Amniotic epithelial cell (primary cell): ENCODE measurements around the gene ADSS1.

ENCODE experiments used
- DNase-seq: peaks from one replicate; pipeline ENCODE4 v3.0.0-alpha.2; 2010; ENCODE audit warnings: low read depth

ADSS1 gene

DNA sequence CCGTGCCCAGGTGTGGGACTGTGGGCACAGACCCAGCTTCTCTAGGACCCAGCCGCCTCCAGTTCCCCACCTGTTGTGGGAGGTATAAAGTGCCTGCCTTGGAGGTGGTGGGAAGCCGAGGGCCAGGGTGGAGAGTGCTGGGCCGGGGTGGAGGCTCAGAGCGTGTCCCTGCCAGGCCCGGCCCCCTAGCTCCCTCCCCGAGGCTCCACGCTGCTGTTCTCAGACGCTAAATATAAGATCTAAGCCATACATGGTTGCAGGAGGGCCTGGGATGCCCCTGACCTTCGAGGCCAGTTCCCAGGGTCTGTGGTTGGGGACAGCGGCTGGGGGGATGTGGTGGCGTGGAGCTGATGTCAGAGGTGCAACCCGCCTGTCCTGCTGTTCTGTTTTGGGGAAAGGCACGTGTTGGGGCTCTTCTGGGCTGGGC lies 23.8 kb upstream of the ADSS1 start:
- DNase-seq: no peak

DNA sequence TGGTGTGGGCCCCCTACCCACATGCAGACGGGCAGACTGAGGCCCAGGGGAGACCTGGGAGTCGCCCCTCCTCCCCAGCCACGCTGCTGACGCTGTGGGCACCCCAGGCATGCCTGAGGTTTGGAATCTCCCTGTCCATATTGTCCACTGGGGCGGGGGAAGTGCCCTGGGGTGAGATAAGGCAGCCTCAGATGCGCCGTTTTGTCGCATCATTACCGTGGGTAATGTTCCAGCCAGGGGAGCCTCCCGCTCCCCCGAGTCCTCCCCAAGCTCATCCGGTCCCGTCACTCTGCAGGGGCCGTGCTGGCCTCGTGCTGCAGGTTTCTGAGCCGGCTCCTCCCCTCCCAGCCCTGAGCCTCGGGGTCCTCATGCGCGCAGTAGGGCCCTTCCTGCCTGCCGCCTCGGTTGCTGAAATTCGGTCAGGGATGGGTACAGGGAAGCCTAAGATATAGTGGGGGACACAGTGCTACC lies 23.2 kb upstream of the ADSS1 start:
- DNase-seq: no peak

DNA sequence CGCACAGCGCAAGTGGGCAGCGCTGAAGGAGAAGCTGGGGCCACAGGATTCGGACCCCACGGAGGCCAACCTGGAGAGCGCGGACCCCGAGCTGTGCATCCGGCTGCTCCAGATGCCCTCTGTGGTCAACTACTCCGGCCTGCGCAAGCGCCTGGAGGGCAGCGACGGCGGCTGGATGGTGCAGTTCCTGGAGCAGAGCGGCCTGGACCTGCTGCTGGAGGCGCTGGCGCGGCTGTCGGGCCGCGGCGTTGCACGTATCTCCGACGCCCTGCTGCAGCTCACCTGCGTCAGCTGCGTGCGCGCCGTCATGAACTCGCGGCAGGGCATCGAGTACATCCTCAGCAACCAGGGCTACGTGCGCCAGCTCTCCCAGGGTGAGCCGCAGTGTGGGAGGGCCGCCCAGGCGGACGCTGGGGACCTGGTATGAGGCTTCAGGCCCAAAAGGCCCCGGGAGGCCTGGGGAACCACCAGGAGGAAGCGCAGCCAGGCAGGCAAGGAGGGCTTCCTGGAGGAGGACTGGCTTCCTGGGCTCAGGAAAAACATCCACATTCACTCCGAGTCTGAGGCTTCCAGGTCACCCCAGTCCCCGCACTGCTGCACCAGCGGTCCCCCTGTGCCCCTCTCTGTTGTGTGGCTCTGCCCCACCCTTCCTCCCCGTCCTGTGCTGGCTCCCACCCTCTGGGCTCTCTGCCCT lies 22.5 kb upstream of the ADSS1 start:
- DNase-seq: no peak

DNA sequence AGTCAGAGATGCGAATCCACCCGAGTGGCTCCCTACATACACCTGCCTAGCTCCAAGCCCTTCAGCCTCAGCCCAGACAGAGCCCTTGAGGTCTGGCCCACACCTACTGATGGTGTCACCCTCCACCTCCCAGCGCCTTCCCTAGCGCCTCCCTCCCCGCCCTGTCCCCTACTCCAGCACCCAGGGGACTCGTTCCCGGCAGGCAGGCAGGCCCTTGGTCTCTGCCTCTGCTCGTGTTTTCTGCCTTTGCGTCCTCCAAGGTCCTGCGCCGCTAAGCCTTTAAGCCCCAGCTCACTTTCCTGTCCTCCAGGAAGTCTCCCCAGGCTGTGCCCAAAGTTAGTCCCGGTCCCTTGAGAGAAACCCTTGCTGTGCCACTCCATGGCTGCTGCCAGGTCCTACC lies 21.9 kb upstream of the ADSS1 start:
- DNase-seq: no peak

DNA sequence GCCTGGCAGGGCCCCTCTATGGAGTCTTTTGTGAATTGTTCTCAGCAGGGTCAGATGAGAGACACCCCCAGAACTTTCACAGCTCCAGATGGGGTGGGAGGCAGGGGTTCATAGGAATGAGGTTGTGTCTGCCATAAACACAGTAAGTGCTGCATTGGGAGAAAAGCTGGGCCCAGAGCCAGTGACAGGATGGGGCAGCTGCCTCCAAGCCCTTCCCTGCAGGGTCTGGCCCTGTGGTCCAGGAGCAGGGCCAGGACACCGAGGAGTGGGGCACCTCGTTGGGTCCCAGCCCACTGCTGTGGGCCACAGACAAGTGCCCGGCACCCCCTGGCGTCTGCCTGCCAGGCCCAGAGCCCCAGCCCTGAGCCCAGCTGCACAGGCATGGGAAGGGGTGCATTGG lies 21.4 kb upstream of the ADSS1 start:
- DNase-seq: no peak

DNA sequence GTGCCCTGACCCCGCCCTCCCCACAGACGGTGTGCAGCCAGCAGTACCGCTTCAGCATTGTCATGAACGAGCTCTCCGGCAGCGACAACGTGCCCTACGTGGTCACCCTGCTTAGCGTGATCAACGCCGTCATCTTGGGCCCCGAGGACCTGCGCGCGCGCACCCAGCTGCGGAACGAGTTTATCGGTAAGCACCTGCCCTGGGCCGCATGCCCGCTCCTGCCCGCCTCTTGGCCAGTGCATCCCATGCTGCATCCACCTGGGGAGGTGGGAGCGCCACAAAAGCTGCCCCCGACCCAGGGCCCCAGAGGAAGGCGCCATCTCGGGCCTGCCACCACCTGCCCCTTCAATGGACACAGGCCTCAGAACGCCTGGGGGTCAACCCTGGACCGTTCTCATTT lies 20.8 kb upstream of the ADSS1 start:
- DNase-seq: no peak

DNA sequence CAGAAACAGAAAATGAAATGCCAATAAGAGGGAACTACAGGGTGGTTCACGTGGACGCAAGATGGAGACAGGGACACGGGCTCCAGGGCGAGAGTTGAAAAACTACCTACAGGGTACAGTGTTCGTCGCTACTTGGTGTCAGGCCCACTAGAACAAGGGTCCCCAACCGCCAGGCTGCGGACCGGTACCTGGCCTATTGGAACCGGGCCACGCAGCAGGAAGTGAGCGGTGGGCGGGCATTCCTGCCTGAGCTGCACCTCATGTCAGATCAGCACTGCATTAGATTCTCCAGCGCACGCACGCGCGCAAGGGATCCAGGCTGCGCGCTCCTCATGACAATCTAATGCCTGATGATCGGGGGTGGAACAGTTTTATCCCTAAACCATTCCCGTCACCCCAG lies 19.8 kb upstream of the ADSS1 start:
- DNase-seq: no peak

DNA sequence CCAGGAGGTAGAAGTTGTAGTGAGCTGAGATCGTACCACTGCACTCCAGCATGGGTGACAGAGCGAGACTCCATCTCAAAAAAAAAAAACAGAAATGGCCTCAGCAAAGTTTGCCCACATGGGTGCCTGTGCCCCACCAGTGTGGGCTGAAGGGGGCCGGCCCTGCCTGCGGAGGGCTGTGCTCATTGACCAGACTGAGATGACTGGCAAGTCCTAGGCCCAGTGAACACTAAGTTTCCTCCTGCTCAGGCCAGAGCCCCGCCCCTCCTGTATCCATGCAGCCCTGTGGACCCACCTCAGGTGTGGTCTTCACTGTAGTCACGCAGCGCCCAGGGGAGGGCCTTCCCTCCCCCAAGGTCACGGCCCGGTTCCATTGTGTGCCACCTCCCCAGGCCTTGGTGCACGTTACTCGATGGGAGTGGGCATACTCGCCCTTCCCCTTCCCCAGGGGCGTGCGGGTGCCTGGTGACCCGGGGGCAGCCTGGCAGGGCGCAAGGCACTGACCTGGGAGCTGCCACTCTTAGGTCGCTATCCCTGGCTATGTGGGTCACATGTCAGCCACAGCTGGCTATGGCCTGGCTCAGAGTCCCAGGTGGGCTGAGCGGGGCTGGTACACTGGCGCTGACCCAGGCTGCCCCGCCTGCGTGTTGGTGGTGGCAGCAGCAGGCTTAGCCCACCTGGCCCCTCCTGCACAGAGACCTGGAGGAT lies 18.5 kb upstream of the ADSS1 start:
- DNase-seq: no peak

DNA sequence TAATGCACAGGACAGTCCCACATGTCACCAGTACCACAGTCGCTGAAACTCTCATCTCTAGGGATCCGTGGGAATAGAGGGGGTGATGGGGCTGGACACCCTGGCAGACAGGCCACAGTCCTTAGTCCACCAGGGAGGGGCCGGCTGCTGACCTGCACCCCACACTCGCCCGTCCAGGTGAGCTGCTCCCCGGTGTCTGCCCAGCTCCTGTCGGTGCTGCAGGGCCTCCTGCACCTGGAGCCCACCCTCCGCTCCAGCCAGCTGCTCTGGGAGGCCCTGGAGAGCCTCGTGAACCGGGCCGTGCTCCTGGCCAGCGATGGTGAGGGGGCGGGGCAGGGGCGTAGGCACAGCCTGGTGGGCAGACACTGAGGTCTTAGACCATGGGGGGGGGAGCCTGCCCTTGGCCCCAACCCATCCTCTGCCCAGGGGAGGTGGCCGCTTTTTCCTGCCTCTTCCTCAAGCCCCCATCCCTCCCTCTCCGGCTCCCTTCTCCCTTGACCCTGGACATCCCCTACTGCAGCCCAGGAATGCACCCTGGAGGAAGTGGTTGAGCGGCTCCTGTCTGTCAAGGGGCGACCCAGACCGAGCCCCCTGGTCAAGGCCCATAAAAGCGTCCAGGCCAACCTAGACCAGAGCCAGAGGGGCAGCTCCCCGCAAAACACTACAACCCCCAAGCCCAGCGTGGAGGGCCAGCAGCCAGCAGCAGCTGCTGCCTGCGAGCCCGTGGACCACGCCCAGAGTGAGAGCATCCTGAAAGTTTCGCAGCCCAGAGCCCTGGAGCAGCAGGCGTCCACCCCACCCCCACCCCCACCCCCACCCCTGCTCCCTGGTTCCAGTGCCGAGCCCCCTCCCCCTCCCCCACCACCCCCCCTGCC lies 17.1 kb upstream of the ADSS1 start:
- DNase-seq: no peak

DNA sequence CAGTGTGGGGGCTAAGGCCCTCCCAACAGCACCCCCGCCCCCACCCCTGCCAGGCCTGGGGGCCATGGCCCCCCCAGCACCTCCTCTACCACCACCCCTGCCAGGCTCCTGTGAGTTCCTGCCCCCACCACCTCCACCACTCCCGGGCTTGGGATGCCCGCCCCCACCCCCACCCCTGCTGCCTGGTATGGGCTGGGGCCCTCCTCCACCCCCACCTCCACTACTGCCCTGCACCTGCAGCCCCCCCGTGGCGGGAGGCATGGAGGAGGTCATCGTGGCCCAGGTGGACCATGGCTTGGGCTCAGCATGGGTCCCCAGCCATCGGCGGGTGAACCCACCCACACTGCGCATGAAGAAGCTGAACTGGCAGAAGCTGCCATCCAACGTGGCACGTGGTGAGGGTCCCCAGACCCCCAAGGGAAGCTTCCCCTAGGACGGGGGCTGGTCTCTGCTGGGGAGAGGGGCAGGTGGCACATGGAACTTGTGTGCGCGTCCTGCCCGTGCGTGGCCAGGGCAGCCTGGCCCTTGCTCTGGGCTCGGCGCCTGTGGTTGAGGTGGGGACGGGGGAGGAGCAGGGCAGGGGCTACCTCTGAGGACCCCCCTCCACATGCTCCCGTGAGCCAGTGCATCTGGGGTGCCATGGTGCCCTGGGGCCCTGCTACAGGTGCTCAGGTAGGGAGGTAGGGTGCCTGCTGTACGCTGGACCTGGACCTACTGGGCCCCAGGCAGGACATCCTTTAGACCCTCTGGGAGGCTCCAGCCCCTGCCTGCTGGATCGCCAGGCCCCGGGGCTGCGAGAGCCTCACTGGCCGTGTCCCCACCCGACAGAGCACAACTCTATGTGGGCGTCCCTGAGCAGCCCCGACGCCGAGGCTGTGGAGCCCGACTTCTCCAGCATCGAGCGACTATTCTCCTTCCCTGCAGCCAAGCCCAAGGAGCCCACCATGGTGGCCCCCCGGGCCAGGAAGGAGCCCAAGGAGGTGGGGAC lies 16.1 kb upstream of the ADSS1 start:
- no peak for DNase-seq

DNA sequence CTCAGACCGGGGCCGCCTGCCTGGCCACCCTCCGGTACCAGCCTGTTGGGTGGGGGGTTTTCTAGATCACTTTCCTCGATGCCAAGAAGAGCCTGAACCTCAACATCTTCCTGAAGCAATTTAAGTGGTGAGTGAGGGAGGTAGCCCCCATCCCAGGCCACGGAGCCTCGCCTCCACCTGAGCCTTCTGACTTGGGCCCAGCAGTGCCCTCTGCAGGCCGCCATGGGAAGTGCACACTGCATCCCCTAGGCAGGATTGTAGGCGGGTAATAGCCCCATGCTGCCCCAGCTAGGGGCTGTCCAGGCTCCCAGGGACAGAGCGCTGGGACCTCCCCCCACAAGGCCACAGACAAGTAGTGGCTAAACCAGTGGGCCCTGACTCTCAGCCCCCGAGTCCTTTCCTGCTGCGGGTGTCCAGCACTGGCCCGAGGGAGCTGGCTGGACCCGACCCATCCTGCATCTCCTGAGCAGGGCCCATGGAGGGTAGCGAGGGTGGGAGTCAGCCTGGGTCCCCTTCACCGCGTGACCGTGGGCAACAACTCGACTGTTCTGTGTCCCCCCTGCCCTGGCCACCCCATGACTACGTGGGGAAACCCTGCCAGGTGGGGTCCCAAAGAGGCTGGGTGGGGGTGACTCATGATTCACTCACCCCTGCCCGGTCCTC lies 15.3 kb upstream of the ADSS1 start:
- DNase-seq: no peak

DNA sequence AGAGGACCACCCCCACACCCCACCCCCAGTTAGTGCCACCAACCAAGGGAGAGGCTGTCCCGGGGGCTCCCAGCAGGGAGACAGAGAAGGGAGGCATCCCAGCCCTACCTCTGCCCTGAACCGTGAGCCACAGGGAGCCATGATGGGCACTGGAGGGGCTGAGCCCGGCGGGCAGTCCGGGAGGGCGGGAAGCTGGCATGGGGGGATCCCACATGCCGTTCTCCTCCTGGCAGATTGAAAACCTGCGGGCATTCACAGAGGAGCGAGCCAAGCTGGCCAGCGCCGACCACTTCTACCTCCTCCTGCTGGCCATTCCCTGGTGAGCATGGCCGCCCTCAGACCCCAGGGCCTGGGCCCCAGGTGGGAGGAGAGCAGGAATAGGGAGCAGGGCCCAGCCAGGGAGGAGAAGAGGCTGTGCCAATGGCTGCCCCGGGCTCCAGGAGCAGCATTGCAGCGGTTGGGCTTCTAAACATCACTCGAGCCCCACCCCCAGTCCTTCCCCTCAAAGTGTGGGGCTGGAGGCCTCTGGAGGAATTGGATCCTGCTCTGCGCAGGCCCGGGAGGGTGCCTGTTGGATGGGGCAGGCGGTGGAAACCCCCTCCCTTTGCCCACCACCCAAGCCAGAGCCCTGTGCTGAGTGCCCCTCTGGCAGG lies 14.5 kb upstream of the ADSS1 start:
- DNase-seq: no peak

DNA sequence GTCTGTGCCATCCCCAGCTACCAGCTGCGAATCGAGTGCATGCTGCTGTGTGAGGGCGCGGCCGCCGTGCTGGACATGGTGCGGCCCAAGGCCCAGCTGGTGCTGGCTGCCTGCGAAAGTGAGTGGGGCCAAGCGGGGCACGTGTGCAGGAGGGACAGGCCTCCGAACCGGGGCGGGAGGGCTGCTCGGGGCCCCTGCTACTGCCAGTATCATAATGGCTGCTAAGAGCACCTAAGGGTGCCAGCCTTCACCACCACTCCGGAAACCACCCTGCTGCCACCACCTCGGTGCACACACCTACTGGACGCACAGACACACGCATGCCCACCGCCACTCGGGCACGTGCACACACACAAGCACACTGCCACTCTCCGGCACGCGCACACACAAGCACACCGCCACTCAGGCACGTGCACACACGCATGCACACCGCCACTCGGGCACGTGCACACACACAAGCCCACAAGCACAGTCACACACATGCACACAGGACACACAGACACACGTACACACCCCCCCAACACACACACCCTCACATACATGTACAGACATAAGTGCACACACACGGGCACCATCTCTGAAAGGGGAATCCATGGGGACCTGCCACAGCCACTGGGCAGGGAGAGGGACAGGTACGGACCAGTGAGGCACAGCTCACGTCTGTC lies 13.8 kb upstream of the ADSS1 start:
- DNase-seq: no peak

DNA sequence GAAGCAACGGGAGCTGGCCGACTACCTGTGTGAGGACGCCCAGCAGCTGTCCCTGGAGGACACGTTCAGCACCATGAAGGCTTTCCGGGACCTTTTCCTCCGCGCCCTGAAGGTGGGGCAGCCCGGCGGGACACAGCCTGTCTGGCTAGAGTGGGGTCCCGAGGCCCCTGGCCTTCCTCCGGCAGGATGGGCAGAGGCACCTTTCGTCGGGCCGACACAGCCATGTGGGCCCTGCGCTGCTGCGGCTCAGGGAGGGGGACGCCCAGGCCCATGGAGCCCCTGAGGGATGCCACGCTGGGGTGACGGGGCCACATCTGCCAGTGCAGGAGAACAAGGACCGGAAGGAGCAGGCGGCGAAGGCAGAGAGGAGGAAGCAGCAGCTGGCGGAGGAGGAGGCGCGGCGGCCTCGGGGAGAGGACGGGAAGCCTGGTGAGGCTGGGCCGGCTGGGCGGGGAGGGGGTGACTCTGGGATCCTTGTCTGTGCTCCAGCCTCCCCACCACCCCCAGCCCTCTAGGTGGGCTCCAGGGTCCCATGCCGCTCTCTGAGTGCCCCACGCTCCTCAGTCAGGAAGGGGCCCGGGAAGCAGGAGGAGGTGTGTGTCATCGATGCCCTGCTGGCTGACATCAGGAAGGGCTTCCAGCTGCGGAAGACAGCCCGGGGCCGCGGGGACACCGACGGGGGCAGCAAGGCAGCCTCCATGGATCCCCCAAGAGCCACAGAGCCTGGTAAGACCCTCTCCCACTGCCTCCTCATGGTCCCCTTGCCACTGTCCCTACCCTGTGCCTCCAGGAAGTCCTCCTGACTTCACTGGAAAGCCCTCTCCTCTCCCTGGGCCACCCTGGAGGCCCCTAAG lies 10.9 kb upstream of the ADSS1 start:
- DNase-seq: no peak

DNA sequence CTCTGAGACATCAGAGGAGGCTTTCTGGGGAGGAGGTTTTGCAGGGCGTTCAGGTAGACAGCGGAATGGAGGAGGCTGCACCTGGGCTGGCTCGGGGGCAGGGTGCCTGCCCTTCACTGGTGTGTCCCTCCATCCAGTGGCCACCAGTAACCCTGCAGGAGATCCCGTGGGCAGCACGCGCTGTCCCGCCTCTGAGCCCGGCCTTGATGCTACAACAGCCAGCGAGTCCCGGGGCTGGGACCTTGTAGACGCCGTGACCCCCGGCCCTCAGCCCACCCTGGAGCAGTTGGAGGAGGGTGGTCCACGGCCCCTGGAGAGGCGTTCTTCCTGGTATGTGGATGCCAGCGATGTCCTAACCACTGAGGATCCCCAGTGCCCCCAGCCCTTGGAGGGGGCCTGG lies 10.0 kb upstream of the ADSS1 start:
- no peak for DNase-seq

DNA sequence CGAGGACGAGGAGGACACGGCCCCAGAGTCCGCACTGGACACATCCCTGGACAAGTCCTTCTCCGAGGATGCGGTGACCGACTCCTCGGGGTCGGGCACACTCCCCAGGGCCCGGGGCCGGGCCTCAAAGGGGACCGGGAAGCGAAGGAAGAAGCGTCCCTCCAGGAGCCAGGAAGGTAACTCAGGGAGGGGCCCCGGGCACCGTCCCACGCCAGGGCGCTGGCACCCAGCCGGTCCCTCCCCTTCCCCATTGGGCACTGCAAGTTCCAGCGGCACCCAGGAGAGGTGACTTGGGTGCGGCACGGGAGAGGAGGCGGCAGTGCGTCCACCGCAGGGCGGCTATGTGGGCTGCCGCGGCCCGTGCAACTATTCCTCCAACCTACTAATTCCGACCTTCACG lies 9.3 kb upstream of the ADSS1 start:
- no peak for DNase-seq

DNA sequence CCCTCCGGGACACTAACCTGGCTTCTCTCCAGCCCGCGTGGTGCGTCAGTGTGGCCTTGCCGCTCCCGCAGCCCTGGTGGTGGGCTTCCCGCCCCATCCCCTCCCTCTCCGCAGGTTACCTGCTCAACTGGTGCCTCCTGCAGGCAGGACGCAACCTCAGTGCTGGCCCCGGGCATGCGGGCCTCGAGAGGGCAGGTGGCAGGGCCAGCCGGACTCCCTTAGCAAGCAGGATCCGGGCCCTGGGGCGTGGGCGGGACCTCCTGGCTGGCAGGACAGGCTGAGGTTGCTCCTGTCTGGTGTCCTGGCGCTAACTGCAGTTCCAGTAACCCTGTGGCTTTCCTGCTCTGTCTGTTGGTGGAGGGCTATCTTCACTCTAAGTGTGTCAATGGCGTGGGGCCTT lies 8.6 kb upstream of the ADSS1 start:
- no peak for DNase-seq

DNA sequence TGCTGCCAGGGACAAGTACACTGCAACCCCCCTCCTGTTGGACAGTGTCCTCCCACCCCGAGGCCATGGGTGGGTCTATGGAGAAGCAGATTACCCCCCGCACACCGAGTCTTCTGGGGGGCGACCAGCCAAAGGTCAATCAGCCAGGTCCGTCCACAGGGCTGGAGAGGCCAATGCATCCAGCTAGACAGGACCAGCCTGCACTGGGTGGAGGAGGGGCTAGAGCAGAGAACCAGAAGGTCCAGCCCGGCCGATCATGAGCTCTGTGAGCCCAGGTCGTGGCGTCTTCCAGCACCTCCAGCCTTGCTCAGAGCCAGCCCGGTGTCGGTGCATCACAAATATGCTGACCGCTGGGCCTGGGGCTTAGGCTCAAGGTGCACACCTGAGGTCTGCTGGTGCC lies 8.2 kb upstream of the ADSS1 start:
- no peak for DNase-seq

DNA sequence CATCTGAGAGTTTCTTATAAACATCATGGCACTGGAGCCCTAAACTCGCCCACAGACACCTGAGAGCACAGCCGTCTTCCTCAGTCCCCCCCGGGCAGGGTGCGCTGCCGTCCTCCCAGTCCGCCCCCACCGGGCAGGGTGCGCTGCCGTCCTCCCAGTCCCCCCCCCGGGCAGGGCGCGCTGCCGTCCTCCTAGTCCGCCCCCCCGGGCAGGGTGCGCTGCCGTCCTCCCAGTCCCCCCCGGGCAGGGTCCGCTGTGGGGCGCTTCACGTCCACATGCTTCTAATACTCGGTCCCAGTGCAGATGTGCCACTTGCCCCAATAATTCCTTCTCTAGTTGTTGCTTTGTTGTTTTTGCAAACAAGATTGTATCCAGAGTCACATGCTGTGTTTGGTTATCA lies 6.9 kb upstream of the ADSS1 start:
- no peak for DNase-seq
